T-cell (primary cell): ENCODE measurements around the gene C12orf54. TPM values are rescaled to one million over a fixed set of nuclear protein-coding genes. Genes with fewer than 3 reads are reported as not detected.
"Not testable (repeated sequence)": the region's sequence is repeated elsewhere in the genome, so short reads cannot be mapped to it uniquely, and the experiment has no call there.

Experiments used
- ATAC-seq, 4 experiments: fragments of 200-7000 bp in 3 of 4; fragments of 150-1000 bp in 1 of 4; cut with Tn5 transposase; replicated peaks in 1 of 4; 1 replicate in 3 of 4; 2 replicates in 1 of 4; pipeline ENCODE4 v1.10.0; 2021; ENCODE audit warnings: moderate library complexity in 3 of 4, mild to moderate bottlenecking in 2 of 4, moderate number of reproducible peaks in 1 of 4
- CTCF ChIA-PET, 2 donors: fragments of 300-600 bp; sonication (Branson Sonifier 250); formaldehyde crosslinking; loops; one replicate each; lab custom pipeline; 2022; ENCODE audit warnings: antibody characterized with exemption in 2 of 2; lab: Charles Lee
- POLR2A ChIA-PET, 2 donors: fragments of 300-600 bp; sonication (Branson Sonifier 250); formaldehyde crosslinking; loops; one replicate each; lab custom pipeline; 2022; ENCODE audit warnings: antibody characterized with exemption in 2 of 2; lab: Charles Lee
- DNase-seq, 35 experiments: peaks; one replicate each; pipeline versions ENCODE4 v3.0.0 to v3.0.0-alpha.2; 2013 to 2023
- H3K27ac ChIP-seq: one replicate; pipeline ENCODE4 v1.5.1; 2013; ENCODE audit warnings: low read length
- H3K27me3 ChIP-seq, 2 experiments: replicated peaks in 1 of 2; 1 replicate in 1 of 2; 2 replicates in 1 of 2; pipeline versions ENCODE4 v1.6.1 to v1.7.0; 2013; ENCODE audit warnings: low read length in 1 of 2, mixed read lengths in 1 of 2; ENCODE audit not compliant: control insufficient read depth in 2 of 2, insufficient read depth in 2 of 2; ENCODE audit errors: extremely low read depth in 1 of 2
- H3K36me3 ChIP-seq, 2 donors: 1 replicate in 1 of 2; 2 replicates in 1 of 2; pipeline versions ENCODE4 v1.6.1 to v1.7.0; 2013; ENCODE audit warnings: low read length in 1 of 2; ENCODE audit not compliant: control insufficient read depth in 2 of 2, insufficient read depth in 1 of 2; ENCODE audit errors: extremely low read depth in 1 of 2
- H3K4me1 ChIP-seq, 2 experiments: 1 replicate in 1 of 2; 2 replicates in 1 of 2; pipeline versions ENCODE4 v1.6.1 to v1.7.0; 2013; ENCODE audit warnings: low read length in 2 of 2, mixed read lengths in 1 of 2; ENCODE audit not compliant: insufficient read depth in 2 of 2, control insufficient read depth in 1 of 2; ENCODE audit errors: extremely low read depth in 1 of 2
- H3K4me3 ChIP-seq, 2 donors: 1 replicate in 1 of 2; 2 replicates in 1 of 2; pipeline versions ENCODE4 v1.5.1 to v1.7.0; 2013; ENCODE audit warnings: mild to moderate bottlenecking in 2 of 2, low read length in 1 of 2, moderate library complexity in 1 of 2; ENCODE audit not compliant: control insufficient read depth in 1 of 2; ENCODE audit errors: extremely low read depth in 1 of 2
- H3K9me3 ChIP-seq: 2 replicates; pipeline ENCODE4 v1.7.0; 2013
- H3K27ac Mint-ChIP-seq, 2 donors: one replicate each; pipeline ENCODE4 v1.8.0; 2020 to 2021; ENCODE audit warnings: mild to moderate bottlenecking in 2 of 2, mixed read lengths in 2 of 2
- H3K27me3 Mint-ChIP-seq, 2 donors: one replicate each; pipeline ENCODE4 v1.8.0; 2021 to 2022; ENCODE audit warnings: mixed read lengths in 2 of 2
- H3K36me3 Mint-ChIP-seq: one replicate; pipeline ENCODE4 v1.8.0; 2021; ENCODE audit warnings: mixed read lengths
- H3K4me1 Mint-ChIP-seq, 3 donors: one replicate each; pipeline ENCODE4 v1.8.0; 2020 to 2022; ENCODE audit warnings: mixed read lengths in 3 of 3, mild to moderate bottlenecking in 1 of 3
- H3K4me3 Mint-ChIP-seq, 3 donors: one replicate each; pipeline ENCODE4 v1.8.0; 2020 to 2022; ENCODE audit warnings: mild to moderate bottlenecking in 3 of 3, mixed read lengths in 3 of 3, moderate library complexity in 3 of 3
- H3K9me3 Mint-ChIP-seq, 3 donors: one replicate each; pipeline ENCODE4 v1.8.0; 2020 to 2022; ENCODE audit warnings: mixed read lengths in 3 of 3
- WGBS: methylation state at CpG from one replicate; pipeline ENCODE4 v1.1.5; 2013; ENCODE audit warnings: missing lambda C conversion rate; ENCODE audit not compliant: insufficient coverage; 5-methylcytosine and 5-hydroxymethylcytosine counted together
- total RNA-seq, 35 experiments: library from RNA in 6 of 35; stranded (reverse) in 6 of 35; fragments of 120-200 nt in 1 of 35; gene quantifications; one replicate each; pipeline versions ENCODE4 v1.2.1 to v1.2.4 and lab custom pipeline; 2013 to 2026

C12orf54 gene
- total RNA-seq, 5 donors from 2014 or later (not counting 1 experiment from before 2014, with no cell fraction given), result not detected

DNA sequence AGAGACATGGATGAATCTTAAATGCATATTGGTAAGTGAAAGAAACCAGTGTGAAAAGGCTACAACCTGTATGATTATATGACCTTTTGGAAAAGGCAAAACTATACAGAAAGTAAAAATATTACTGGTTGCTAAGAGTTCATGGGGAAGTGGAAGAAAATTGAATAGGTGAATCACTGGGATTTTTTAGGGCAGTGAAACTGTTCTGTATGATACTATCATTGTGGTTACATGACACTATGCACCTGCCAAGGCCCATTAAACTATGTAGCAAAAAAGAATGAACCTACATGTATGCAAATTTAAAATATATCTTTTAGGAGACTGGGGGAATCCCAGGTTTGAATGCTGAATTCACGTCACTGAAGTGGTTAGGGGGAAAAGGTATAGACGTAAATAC, 30.6 kb downstream of the C12orf54 start:
- WGBS, result 27% methylated on average over 2 of the region's 2 CpGs
- Mint-ChIP-seq H3K27me3 (peaks cover 5 to 7% of the 10 kb centered on the region in 2 donors), H3K4me3 (no peak overlapping the region), H3K36me3 (no peaks in the 10 kb centered on the region), H3K4me1 (no peaks in the 10 kb centered on the region), H3K27ac (no peak overlapping the region), H3K9me3 (peaks cover 0 to 14% (median 0%) of the 10 kb centered on the region in 3 donors)
- ChIA-PET POLR2A (no interaction called here), CTCF (no interaction called here)
- no peaks in the 10 kb centered on the region for H3K9me3 ChIP-seq
- H3K4me3 ChIP-seq, result no peak overlapping the region
- no peak for ATAC-seq
- H3K4me1 ChIP-seq, result no peaks in the 10 kb centered on the region
- no peak overlapping the region for H3K27ac ChIP-seq
- DNase-seq, result no peak
- H3K36me3 ChIP-seq, result no peaks in the 10 kb centered on the region
- no peaks in the 10 kb centered on the region for H3K27me3 ChIP-seq

GRCh38 chr12:48514728-48515127, 32.4 kb downstream of the C12orf54 start:
- H3K9me3 ChIP-seq, result no peaks in the 10 kb centered on the region
- H3K27me3 ChIP-seq, result no peaks in the 10 kb centered on the region
- Mint-ChIP-seq H3K27me3 (peaks cover 4 to 5% of the 10 kb centered on the region in 2 donors), H3K4me3 (no peak overlapping the region), H3K9me3 (peaks cover 0 to 14% (median 0%) of the 10 kb centered on the region in 3 donors), H3K27ac (no peak overlapping the region), H3K4me1 (no peaks in the 10 kb centered on the region), H3K36me3 (no peaks in the 10 kb centered on the region)
- no peaks in the 10 kb centered on the region for H3K4me1 ChIP-seq
- H3K36me3 ChIP-seq, result no peaks in the 10 kb centered on the region
- ChIA-PET CTCF (interaction anchor here in 1 of 2 donors (0.6 kb wide), 1 partner anchor 78 kb away, joined by 3 read pairs; no protein-coding TSS in a partner anchor), POLR2A (no interaction called here)
- ATAC-seq (no peak), DNase-seq (no peak)
- H3K4me3 ChIP-seq, result no peak overlapping the region
- WGBS, result no CpG with 5 or more reads among the region's 1 CpG
- H3K27ac ChIP-seq, result no peak overlapping the region

GRCh38 chr12:48520381-48520780, 38.1 kb downstream of the C12orf54 start:
- POLR2A ChIA-PET, H3K9me3 ChIP-seq, ATAC-seq, H3K4me3 Mint-ChIP-seq, DNase-seq, H3K27me3 Mint-ChIP-seq, H3K4me1 ChIP-seq, H3K36me3 ChIP-seq, CTCF ChIA-PET, H3K27me3 ChIP-seq, H3K27ac ChIP-seq, H3K4me3 ChIP-seq, H3K36me3 Mint-ChIP-seq, H3K4me1 Mint-ChIP-seq, H3K9me3 Mint-ChIP-seq, H3K27ac Mint-ChIP-seq: not testable (repeated sequence)
- WGBS, result 91% methylated on average over 13 of the region's 24 CpGs

DNA sequence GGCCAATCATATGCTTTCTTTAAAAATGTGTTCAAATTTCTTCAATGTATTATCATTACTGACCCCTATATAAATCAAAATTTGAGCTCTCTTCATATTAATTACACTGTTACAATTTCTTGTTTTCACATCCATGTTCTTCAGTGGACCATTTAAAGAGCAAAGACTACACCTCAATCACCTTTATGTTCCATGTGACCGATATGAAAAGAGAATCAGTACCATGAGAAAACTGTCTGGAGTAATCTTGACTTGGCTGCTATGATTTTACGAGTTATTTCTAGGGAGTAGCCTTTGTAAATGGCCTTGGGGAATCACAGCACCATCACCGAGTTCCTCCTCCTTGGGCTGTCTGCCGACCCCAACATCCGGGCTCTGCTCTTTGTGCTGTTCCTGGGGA, 43.0 kb downstream of the C12orf54 start, which contains the start of gene OR8S1:
Gene OR8S1, plus strand, starts transcription at position 301 of the 400 bp plus-strand sequence. Its CDS starts 0 bp downstream, at position 301.
- WGBS, result 90% methylated on average over 4 of the region's 5 CpGs
- H3K9me3 Mint-ChIP-seq, result no peaks in the 10 kb centered on the region
- H3K4me3 ChIP-seq, result no peak within 1 kb of the TSS

GRCh38 chr12:48527891-48528670, 45.8 kb downstream of the C12orf54 start:
- Mint-ChIP-seq H3K27ac (no peak overlapping the region), H3K4me3 (no peak overlapping the region), H3K9me3 (no peaks in the 10 kb centered on the region), H3K4me1 (peaks cover 15 to 21% (median 16%) of the 10 kb centered on the region in 3 donors), H3K36me3 (no peaks in the 10 kb centered on the region), H3K27me3 (peaks cover 0 to 6% of the 10 kb centered on the region in 2 donors)
- CTCF ChIA-PET, result no interaction called here
- H3K4me1 ChIP-seq, result peaks cover 0 to 11% of the 10 kb centered on the region in 2 experiments
- no peaks in the 10 kb centered on the region for H3K9me3 ChIP-seq
- 91% methylated on average over 43 of the region's 44 CpGs for WGBS
- DNase-seq (no peak), ATAC-seq (no peak)
- H3K4me3 ChIP-seq, result no peak overlapping the region
- POLR2A ChIA-PET, result interaction anchor here in 1 of 2 donors (0.6 kb wide), 1 partner anchor 1062 kb away, joined by 4 read pairs; no protein-coding TSS in a partner anchor
- H3K27me3 ChIP-seq, result peaks cover 0 to 6% of the 10 kb centered on the region in 2 experiments
- H3K36me3 ChIP-seq, result no peaks in the 10 kb centered on the region
- H3K27ac ChIP-seq, result no peak overlapping the region

More for the DNA sequence above, 43.0 kb downstream of the C12orf54 start, which contains the start of gene OR8S1:
- Mint-ChIP-seq H3K4me1 (no peaks in the 10 kb centered on the region), H3K36me3 (no peaks in the 10 kb centered on the region), H3K4me3 (no peak within 1 kb of the TSS), H3K27ac (no peak within 1 kb of the TSS), H3K27me3 (peaks cover 0 to 6% of the 10 kb centered on the region in 2 donors)
- H3K9me3 ChIP-seq, result no peaks in the 10 kb centered on the region
- ATAC-seq (no peak), DNase-seq (no peak)
- ChIA-PET CTCF (no interaction called here), POLR2A (no interaction called here)
- H3K4me1 ChIP-seq, result no peaks in the 10 kb centered on the region
- H3K36me3 ChIP-seq, result no peaks in the 10 kb centered on the region
- no peak within 1 kb of the TSS for H3K27ac ChIP-seq
- H3K27me3 ChIP-seq, result peaks cover 0 to 6% of the 10 kb centered on the region in 2 experiments

- H3K4me1 ChIP-seq, result peaks cover 0 to 16% of the 10 kb centered on the region in 2 experiments
- ATAC-seq (peak in 2 of 4 experiments; percentile 61 to 70), DNase-seq (peak in 1 of 35 experiments; percentile 9)
- POLR2A ChIA-PET, result interaction anchor here in 1 of 2 donors (0.6 kb wide), 1 partner anchor 43 kb away, joined by 3 read pairs; no protein-coding TSS in a partner anchor
- Mint-ChIP-seq H3K27ac (peak overlapping the region; percentile 13 to 16), H3K4me1 (peaks cover 23 to 31% (median 27%) of the 10 kb centered on the region in 3 donors), H3K4me3 (peak overlapping the region in 1 of 3 donors; percentile 45), H3K9me3 (peaks cover 0 to 4% (median 0%) of the 10 kb centered on the region in 3 donors), H3K27me3 (no peaks in the 10 kb centered on the region), H3K36me3 (no peaks in the 10 kb centered on the region)
- peaks cover 0 to 2% of the 10 kb centered on the region in 2 experiments for H3K27me3 ChIP-seq
- no peak overlapping the region for H3K4me3 ChIP-seq
- no peaks in the 10 kb centered on the region for H3K9me3 ChIP-seq
- no peaks in the 10 kb centered on the region for H3K36me3 ChIP-seq
- CTCF ChIA-PET, result interaction anchor here in 1 of 2 donors (0.6 kb wide), 1 partner anchor 17 kb away, joined by 3 read pairs; no protein-coding TSS in a partner anchor
- H3K27ac ChIP-seq, result no peak overlapping the region
Measured at GRCh38 chr12:48532601-48533000, 50.3 kb downstream of the C12orf54 start.
